Ascending aorta (tissue), 2 donors: ENCODE measurements around the gene NRXN2. TPM values are rescaled to one million over a fixed set of nuclear protein-coding genes. Genes with fewer than 3 reads are reported as not detected.

ENCODE experiments used
- DNase-seq, 2 donors: peaks; one replicate each; pipeline ENCODE4 v3.0.0-alpha.2; 2019; ENCODE audit warnings: low spot score in 2 of 2
- H3K27ac ChIP-seq, 2 donors: fragments of 200-600 bp; sonication (generic); one replicate each; pipeline ENCODE4 v1.5.1; 2016 to 2017; ENCODE audit warnings: mild to moderate bottlenecking in 1 of 2
- H3K27me3 ChIP-seq: fragments of 200-600 bp; sonication (generic); one replicate; pipeline ENCODE4 v1.5.1; 2017
- H3K36me3 ChIP-seq, 2 donors: fragments of 200-600 bp; sonication (generic); one replicate each; pipeline ENCODE4 v1.5.1; 2016
- H3K4me1 ChIP-seq, 2 donors: fragments of 200-600 bp; sonication (generic); one replicate each; pipeline ENCODE4 v1.5.1; 2016 to 2017; ENCODE audit warnings: mild to moderate bottlenecking in 1 of 2
- H3K4me3 ChIP-seq, 2 donors: fragments of 200-600 bp; sonication (generic); one replicate each; pipeline ENCODE4 v1.5.1; 2016 to 2017; ENCODE audit warnings: mild to moderate bottlenecking in 1 of 2
- H3K9me3 ChIP-seq, 2 donors: fragments of 200-600 bp; sonication (generic); one replicate each; pipeline ENCODE4 v1.5.1; 2016
- CTCF ChIP-seq, 3 experiments: fragments of 200-600 bp in 2 of 3; fragments of 450-650 bp in 1 of 3; sonication (generic) in 2 of 3; IDR thresholded peaks; one replicate each; pipeline ENCODE4 v1.5.1; 2016 to 2019; ENCODE audit warnings: antibody characterized with exemption in 3 of 3, mild to moderate bottlenecking in 1 of 3, moderate library complexity in 1 of 3
- intact Hi-C: fragments of 100-400 bp; cut with DNase I; formaldehyde crosslinking; loops from one replicate; pipeline ENCODE4 v1.15.1; 2023
- total RNA-seq: library from RNA; depleted of rRNA; stranded (reverse); fragments of >200 nt; gene quantifications from one replicate; pipeline ENCODE4 v1.1.0, GENCODE V29; 2016

The NRXN2 gene
- total RNA-seq, 1 donor from 2014 or later = 26.0 TPM

GRCh38 chr11:64717268-64717578 is 5.8 kb downstream of the NRXN2 start:
- H3K27ac ChIP-seq = no peak overlapping the region
- no peak overlapping the region for H3K4me3 ChIP-seq
- TF ChIP-seq CTCF (IDR thresholded peaks at IDR 0.05) = no peak
- DNase-seq = no peak
- peaks cover 0 to 3% of the 10 kb centered on the region in 2 donors for H3K4me1 ChIP-seq
- no peaks in the 10 kb centered on the region for H3K36me3 ChIP-seq
- intact Hi-C loops = loop anchor here (10.0 kb wide), 1 partner anchor 342 kb away; no protein-coding TSS in a partner anchor
- H3K27me3 ChIP-seq = peaks cover 16% of the 10 kb centered on the region
- H3K9me3 ChIP-seq = no peaks in the 10 kb centered on the region

- Histone ChIP-seq H3K27me3 (peaks cover 19% of the 10 kb centered on the region), H3K4me1 (peaks cover 0 to 3% of the 10 kb centered on the region in 2 donors), H3K36me3 (no peaks in the 10 kb centered on the region), H3K4me3 (no peak overlapping the region), H3K9me3 (no peaks in the 10 kb centered on the region), H3K27ac (no peak overlapping the region)
- DNase-seq = no peak
- no peak for TF ChIP-seq CTCF (IDR thresholded peaks at IDR 0.05)
- intact Hi-C loops = loop anchor here (10.0 kb wide), 1 partner anchor 342 kb away; no protein-coding TSS in a partner anchor
Observed at GRCh38 chr11:64716473-64717267, 6.3 kb downstream of the NRXN2 start.

- DNase-seq = no peak
- no peak for TF ChIP-seq CTCF (IDR thresholded peaks at IDR 0.05)
Observed at GRCh38 chr11:64715756-64716472, 7.1 kb downstream of the NRXN2 start.

GRCh38 chr11:64715110-64715509 is 7.9 kb downstream of the NRXN2 start:
- Histone ChIP-seq H3K4me1 (peaks cover 0 to 3% of the 10 kb centered on the region in 2 donors), H3K27ac (no peak overlapping the region), H3K4me3 (no peak overlapping the region), H3K36me3 (no peaks in the 10 kb centered on the region), H3K27me3 (peaks cover 30% of the 10 kb centered on the region), H3K9me3 (no peaks in the 10 kb centered on the region)
- DNase-seq = no peak
- intact Hi-C loops = loop anchor here (10.0 kb wide), 1 partner anchor 340 kb away; no protein-coding TSS in a partner anchor
- no peak for TF ChIP-seq CTCF (IDR thresholded peaks at IDR 0.05)

More at GRCh38 chr11:64715756-64716472, 7.1 kb downstream of the NRXN2 start:
- Histone ChIP-seq H3K27me3 (peaks cover 27% of the 10 kb centered on the region), H3K27ac (no peak overlapping the region), H3K4me1 (peaks cover 0 to 3% of the 10 kb centered on the region in 2 donors), H3K36me3 (no peaks in the 10 kb centered on the region), H3K9me3 (no peaks in the 10 kb centered on the region), H3K4me3 (no peak overlapping the region)
- intact Hi-C loops = loop anchor here (10.0 kb wide), 1 partner anchor 341 kb away; no protein-coding TSS in a partner anchor

GRCh38 chr11:64714666-64715065 is 8.3 kb downstream of the NRXN2 start:
- Histone ChIP-seq H3K9me3 (no peaks in the 10 kb centered on the region), H3K4me1 (peaks cover 0 to 3% of the 10 kb centered on the region in 2 donors), H3K27me3 (peaks cover 30% of the 10 kb centered on the region), H3K4me3 (no peak overlapping the region), H3K27ac (no peak overlapping the region), H3K36me3 (no peaks in the 10 kb centered on the region)
- no peak for TF ChIP-seq CTCF (IDR thresholded peaks at IDR 0.05)
- intact Hi-C loops = loop anchor here (10.0 kb wide), 1 partner anchor 340 kb away; no protein-coding TSS in a partner anchor
- no peak for DNase-seq
